Thyroid gland (tissue), 4 donors: ENCODE measurements around the gene LDAF1.

Experiments used
- POLR2A ChIP-seq, 2 donors: fragments of 450-650 bp; IDR thresholded peaks; one replicate each; pipeline ENCODE4 v1.6.1; 2017; ENCODE audit warnings: antibody characterized with exemption in 2 of 2, mild to moderate bottlenecking in 2 of 2, moderate library complexity in 1 of 2
- TF ChIP-seq, protein P1 (sequence below), 6 experiments: fragments of 200-600 bp in 3 of 6; fragments of 450-650 bp in 3 of 6; sonication (generic) in 3 of 6; IDR thresholded peaks; one replicate each; pipeline ENCODE4 v1.5.1; 2016 to 2019; ENCODE audit warnings: antibody characterized with exemption in 6 of 6, mild to moderate bottlenecking in 2 of 6, inconsistent platforms in 1 of 6, moderate library complexity in 1 of 6

GRCh38 chr16:21179126-21179982, 20.9 kb downstream of the LDAF1 start:
- TF ChIP-seq, protein P1, sequence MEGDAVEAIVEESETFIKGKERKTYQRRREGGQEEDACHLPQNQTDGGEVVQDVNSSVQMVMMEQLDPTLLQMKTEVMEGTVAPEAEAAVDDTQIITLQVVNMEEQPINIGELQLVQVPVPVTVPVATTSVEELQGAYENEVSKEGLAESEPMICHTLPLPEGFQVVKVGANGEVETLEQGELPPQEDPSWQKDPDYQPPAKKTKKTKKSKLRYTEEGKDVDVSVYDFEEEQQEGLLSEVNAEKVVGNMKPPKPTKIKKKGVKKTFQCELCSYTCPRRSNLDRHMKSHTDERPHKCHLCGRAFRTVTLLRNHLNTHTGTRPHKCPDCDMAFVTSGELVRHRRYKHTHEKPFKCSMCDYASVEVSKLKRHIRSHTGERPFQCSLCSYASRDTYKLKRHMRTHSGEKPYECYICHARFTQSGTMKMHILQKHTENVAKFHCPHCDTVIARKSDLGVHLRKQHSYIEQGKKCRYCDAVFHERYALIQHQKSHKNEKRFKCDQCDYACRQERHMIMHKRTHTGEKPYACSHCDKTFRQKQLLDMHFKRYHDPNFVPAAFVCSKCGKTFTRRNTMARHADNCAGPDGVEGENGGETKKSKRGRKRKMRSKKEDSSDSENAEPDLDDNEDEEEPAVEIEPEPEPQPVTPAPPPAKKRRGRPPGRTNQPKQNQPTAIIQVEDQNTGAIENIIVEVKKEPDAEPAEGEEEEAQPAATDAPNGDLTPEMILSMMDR (IDR thresholded peaks at IDR 0.05): no peak
- no peak for TF ChIP-seq POLR2A (IDR thresholded peaks at IDR 0.05)
